ENCODE results near the gene NQO1.

The NQO1 gene

GRCh38 chr16:69669577-69669976 lies 56.8 kb downstream of the NQO1 start:
- no peak for DNase-seq (ENCODE audit: low spot score in 2 of 2)
- H3K27me3 ChIP-seq (ENCODE audit: low read depth): no peaks in the 10 kb centered on the region
- H3K36me3 ChIP-seq (replicated peaks): peaks cover 29% of the 10 kb centered on the region
- H3K4me3 ChIP-seq: no peak overlapping the region
- no peaks in the 10 kb centered on the region for H3K9me3 ChIP-seq
- no peaks in the 10 kb centered on the region for H3K4me1 ChIP-seq
- in situ Hi-C loops (cut with MboI; ENCODE audit: low sequenced_read_pairs): no loop called here

GRCh38 chr16:69663846-69664245 lies 62.5 kb downstream of the NQO1 start:
- no peaks in the 10 kb centered on the region for H3K27me3 ChIP-seq (ENCODE audit: low read depth)
- H3K4me3 ChIP-seq: no peak overlapping the region
- no peaks in the 10 kb centered on the region for H3K4me1 ChIP-seq
- DNase-seq (ENCODE audit: low spot score in 2 of 2): no peak
- in situ Hi-C loops (cut with MboI; ENCODE audit: low sequenced_read_pairs): no loop called here
- no peaks in the 10 kb centered on the region for H3K9me3 ChIP-seq
- H3K36me3 ChIP-seq (replicated peaks): peaks cover 26% of the 10 kb centered on the region

DNA sequence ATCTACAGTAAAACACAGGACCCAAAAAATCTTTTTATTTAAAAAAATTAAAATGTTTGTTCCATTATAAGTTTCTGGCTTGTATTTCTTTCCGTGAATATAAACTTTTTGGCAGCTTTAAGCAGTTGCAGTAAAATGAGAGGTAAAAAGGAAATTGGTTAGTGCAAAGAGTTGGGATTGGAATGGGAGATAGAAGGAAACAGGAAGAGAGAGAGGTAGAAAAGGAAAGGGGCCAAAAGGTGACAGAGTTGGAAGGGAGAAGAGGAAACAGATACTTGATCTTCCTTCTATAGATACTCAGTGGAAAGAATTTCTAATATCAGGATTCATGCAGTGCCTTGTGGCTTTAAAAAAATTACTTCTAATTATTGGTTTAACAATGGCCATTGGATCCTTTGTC lies 63.5 kb downstream of the NQO1 start:
- in situ Hi-C loops (cut with MboI; ENCODE audit: low sequenced_read_pairs): no loop called here
- no peak for DNase-seq (ENCODE audit: low spot score in 2 of 2)
- Histone ChIP-seq H3K27me3 (ENCODE audit: low read depth) (no peaks in the 10 kb centered on the region), H3K9me3 (no peaks in the 10 kb centered on the region), H3K4me1 (no peaks in the 10 kb centered on the region), H3K4me3 (no peak overlapping the region), H3K36me3 (replicated peaks) (peaks cover 26% of the 10 kb centered on the region)

GRCh38 chr16:69660166-69660565 lies 66.2 kb downstream of the NQO1 start:
- Histone ChIP-seq H3K27me3 (ENCODE audit: low read depth) (no peaks in the 10 kb centered on the region), H3K9me3 (no peaks in the 10 kb centered on the region), H3K36me3 (replicated peaks) (peaks cover 42% of the 10 kb centered on the region), H3K4me1 (no peaks in the 10 kb centered on the region), H3K4me3 (no peak overlapping the region)
- no peak for DNase-seq (ENCODE audit: low spot score in 2 of 2)
- in situ Hi-C loops (cut with MboI; ENCODE audit: low sequenced_read_pairs): no loop called here

All from HAP-1 (cell line).